ENCODE results near the gene NIT2. TPM values are rescaled to one million over a fixed set of nuclear protein-coding genes. Genes with fewer than 3 reads are reported as not detected.

NIT2 gene
- total RNA-seq, 1 experiment from 2014 or later, result 61.9 TPM

DNA sequence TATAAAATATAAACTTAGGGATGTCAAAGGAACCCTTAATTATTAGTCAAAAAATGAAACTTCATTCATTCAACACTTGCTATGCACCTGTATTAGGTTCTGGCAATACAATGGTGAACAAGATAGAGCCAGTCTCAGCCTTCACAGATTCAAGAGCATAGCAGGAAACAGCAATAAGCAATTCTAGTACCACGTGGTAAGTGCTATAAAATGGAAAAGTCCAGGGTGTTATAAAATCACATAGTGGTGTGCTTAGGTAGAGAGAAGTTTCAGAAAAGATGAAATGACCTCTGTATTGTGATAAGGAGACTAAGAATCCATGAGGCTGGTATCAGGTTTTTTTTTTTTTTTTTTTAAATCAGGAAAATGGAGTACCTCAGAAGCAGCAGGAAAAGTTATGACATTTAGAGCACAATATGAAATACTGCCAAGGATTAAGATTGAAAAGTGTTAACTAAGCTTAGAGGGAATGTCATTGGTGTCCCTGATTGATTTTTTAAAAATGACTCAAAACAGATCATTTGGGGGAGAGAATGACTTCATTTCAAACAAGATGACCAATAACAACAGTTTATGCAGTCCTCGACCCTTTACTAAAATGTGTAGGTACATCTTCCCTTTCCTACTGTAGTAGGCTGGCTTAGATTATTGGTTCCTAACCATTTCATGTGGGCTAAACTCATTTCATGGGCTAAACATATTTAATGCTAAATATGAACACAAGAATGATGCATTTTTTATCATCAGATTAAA lies 61.3 kb downstream of the NIT2 start:
- DNase-seq (ENCODE audit: extremely low read depth, low read depth), result no peak

DNA sequence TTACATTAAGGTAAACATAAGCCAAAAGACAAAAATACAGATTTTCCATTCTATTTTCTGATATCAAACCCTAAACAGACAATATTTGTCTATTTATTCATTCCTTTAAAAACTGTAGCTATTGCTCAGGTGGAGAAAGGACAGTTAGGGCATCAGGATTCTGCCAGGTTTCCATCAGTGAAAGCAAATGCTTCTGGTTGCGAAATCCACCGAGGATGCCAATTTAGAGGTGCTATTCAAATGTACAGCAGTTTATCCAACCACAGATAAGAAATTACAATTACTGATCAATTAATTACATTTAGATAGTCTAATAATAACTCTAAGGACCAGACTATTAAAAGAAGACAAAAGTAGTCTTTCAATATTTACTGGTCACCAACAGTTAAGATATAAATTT lies 62.4 kb downstream of the NIT2 start:
- no peak for DNase-seq (ENCODE audit: extremely low read depth, low read depth)

DNA sequence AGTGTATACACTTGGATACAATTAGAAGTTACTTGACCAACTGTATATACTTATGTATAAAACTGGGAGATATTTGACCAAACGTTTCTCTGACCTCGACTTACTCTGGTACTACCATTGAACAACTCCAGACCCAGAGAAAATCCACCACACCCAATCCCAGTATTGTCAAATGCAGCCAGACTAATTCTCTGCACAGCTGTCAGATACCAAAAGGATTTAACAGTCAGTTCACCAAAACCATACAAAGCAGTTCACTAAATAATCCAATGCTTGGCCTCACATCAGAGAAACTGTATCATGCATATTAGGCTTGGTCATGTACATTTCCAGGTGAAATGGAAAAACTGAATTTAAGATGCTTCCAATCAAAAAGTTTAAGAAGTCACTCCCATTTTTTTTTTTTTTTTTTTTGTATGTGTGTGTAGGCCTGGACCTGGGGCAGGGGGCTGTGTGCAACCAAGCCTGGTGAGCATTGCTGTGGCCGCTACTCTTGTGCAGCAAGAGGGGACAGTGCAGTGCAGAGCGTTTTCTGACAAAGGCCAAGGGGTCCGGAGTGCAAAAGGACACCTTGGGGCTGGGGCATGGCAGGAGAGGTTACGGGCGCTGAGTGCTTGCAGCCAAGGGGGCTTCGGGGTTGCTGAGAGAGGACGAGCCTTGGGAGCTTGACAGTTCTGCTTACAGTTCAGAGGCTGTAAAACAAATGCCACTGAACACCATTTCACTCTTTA lies 64.9 kb downstream of the NIT2 start:
- DNase-seq (ENCODE audit: extremely low read depth, low read depth), result no peak

DNA sequence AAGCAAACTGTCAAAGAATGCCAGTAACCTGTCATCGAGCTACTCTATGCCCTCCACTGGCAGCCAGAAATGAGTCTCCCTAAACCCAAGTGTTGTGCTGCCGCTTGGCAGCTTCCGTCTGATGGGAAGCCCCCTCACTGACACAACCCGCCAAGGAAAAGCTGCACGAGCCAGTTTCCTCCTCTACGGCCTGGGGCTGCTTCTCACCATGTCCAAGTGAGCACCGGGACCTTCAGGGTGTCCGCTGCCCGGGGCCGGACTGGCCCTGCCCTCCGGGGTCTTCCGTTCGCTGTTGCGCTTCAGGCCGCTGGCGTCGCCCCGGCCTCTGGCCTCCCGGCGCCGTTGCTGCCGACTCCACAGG lies 65.8 kb downstream of the NIT2 start:
- DNase-seq (ENCODE audit: extremely low read depth, low read depth), result no peak

DNA sequence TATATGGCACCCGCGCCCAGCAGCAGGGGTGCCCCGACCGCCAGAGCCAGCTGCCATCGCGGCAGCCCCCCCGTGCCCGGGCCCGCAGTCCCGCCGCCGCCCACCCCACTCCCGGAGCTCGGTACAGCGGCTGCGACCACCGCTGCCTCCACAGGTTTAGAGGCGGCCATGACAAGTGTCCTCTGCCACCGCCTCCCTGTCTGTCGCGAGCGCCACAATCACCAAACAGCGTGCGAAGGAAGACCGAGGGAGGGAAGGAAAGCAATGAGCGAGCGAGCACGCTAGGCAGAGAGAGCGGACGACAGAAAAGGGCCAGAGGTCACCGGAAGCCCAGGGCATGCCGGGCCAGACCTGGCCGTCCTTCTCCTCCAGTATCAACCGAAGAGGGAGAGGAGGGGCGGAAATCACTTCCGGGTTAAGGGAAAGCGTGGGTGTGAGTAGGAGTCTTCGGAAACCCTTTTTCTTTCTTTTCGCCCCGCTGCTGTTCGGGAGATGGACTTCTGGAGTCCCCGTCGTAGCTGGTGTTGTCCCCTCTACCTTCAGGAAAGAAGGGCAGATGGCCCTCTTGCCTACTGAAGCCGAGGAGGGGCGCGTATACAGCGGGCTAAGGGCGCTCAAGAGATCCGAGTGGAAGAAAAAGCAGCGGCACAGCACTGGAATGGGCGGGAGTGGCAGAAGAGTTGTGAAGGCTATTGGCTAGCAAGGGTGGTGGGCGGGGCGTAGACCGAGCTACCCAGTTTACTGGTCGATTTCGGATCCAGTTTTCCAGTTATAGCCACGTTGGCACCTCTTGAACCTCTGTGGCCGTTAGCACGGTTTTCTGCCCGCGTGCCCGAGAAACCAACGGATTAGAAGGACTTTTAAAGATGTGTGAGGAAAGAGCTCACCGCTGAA lies 66.5 kb downstream of the NIT2 start, which contains the start of the genes LNP1 and TOMM70:
Gene LNP1, plus strand, starts transcription at position 760 of the 894 bp plus-strand sequence. CDS start 28,191 bp downstream, outside the sequence.
Gene TOMM70, minus strand, starts transcription at position 310 of the 894 bp plus-strand sequence. Its CDS starts 140 bp downstream, at position 170.
- peak; percentile 95 for DNase-seq (ENCODE audit: extremely low read depth, low read depth)

DNA sequence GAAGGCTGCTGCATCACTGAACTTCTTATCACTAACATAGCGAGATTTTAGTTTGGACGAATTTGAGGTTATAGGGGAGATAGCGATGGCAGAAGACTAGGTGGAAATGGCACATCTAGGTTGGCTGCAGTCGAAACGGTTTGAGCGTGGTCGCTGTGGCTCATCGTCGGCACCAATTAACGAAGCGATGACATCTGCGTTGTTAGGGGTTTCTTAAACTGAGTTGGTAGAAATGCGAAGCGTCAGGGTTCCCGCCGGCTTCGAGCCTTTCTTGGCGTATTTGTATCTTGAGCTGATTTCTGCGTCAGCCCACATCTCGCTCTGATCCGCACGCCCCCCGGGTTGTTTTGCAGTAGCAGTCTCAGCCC lies 67.1 kb downstream of the NIT2 start:
- DNase-seq (ENCODE audit: extremely low read depth, low read depth), result no peak

DNA sequence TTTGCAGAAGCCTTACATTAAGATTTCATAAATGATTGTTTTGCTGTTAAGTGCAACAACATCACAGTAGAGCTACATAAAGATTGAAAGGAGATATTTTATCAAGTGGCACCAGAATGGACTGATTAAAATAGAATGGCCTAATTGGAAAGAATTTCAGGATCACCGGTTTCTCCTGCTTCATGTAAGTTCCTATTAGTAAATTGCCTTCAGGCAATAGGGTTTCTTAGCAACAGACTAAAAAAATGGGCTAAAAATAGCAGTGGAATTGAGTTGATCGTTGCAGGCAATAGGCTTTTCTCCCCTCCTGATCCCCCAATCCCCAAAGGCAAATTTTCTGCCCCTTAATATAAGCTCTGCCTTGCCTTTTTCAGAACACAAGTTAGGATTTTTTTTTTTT lies 67.7 kb downstream of the NIT2 start:
- DNase-seq (ENCODE audit: extremely low read depth, low read depth), result peak; percentile 28

DNA sequence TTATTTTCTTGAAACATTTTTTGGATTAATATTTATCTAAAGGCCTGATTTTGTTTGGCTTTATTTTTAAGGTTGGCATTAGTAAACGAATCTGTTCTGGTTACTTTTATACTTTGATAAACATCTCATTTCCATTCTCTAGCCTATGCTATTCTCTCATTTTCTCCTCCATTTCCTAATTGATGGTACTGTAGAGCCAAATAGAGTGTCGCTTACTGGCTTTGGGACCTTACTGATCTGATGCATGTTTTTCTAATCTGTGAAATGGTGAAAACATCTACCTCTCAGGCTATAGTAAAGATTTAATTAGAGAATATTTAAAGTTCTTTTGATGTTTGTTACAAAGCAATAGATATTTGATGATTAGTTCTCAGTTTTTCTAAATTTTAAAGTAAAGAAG lies 68.3 kb downstream of the NIT2 start:
- DNase-seq (ENCODE audit: extremely low read depth, low read depth), result no peak

DNA sequence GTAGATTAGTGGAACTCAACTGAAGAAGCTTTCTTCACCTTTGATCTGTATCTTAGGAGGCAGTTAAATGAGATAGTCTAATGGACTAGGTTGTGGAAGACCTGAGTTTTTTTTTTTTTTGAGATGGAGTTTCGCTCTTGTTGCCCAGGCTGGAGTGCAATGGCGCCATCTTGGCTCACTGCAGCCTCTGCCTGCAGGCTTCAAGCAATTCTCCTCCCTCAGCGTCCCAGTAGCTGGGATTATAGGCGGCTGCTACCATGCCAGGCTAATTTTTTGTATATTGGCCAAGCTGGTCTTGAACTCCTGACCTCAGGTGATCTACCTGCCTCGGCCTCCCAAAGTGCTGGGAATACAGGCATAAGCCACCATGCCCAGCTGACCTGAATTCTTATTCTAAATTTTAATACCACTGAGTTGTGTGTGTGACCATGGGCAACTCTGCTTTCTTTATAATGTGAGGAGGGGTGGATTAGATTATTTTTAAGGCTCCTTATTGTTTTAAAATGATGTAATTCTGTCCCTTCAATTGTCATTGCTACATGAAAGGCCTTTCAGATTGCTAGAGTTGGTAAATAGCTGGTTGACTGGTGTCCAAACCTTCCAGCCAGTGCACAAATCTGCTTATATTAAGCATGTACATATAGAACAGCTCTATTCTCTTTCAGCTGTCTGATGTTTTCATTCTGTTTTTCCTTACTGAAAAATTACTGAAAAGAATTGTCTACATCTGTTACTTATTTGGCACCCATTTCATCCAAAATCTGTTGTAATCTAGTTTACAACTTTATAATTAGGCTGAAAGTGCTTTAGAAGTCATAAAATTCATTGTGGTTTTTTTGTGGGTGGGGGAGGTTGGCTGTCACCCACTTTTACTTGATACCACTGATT lies 69.0 kb downstream of the NIT2 start:
- peak; percentile 7 for DNase-seq (ENCODE audit: extremely low read depth, low read depth)

DNA sequence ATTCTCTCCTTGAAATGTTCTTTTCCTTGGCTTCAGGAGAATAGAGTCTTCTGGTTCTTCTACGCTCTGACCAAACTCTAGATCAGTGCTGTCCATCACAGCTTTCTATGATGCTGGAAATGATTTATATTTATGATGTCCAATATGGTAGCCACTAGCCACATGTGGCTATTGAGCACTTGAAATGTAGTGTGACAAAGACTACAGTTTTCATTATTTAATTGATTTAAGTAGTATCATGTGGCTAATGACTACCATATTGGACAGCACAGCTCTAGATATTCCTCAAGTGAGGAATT lies 69.6 kb downstream of the NIT2 start:
- DNase-seq (ENCODE audit: extremely low read depth, low read depth), result no peak

DNA sequence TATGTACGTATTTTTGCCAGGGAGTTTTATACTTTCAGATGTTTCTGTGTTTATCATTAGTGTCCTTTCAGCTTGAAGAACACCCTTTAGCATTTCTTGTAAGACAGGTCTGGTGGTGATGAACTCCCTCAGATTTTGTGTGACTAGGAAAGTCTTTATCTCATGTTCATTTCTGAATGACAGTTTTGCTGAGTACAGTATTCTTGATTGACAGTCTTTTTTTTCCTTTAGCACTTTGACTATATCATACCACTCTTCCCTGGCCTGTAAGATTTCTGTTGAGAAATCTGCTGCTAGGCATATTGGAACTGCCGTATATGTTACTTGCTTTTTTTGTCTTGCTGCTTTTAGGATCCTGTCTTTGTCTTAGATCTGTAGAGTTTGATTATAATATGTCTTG lies 72.6 kb downstream of the NIT2 start:
- no peak for DNase-seq (ENCODE audit: extremely low read depth, low read depth)

DNA sequence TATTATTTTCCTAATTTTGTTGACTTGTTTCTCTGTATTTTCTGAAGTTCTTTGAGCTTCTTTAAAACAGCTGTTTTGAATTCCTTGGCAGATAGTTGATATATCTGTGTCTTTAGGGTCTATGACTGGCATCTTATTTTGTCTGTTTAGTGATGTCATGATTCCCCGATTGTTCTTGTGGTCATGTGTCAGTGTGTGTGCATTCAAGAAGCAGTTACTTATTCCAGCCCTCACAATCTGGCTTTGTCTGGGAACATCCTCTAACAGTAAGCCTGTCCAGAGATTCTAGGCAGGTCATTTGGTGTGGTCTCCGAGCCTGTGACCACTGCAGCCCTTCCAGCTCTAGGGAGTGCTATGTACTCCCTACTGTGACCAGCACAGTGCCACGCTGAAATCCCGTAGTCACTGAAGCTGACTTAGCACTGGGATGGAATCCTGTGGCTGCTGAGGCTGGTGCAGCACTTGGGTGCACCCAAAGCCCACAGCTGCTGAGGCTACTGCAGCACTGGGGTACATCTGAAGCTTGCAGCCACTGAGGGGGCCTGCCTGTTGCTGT lies 73.5 kb downstream of the NIT2 start:
- no peak for DNase-seq (ENCODE audit: extremely low read depth, low read depth)

Other genes starting within 250 kb of the NIT2 start
- gene FILIP1L, start 220.3 kb upstream of the NIT2 start, total RNA-seq (2014; rRNA removed; shearing (Covaris generic)), result 0.05 TPM in 1 of 2 replicates, not detected in the other
- 19.2 and 20.3 TPM in 2 replicates for gene TBC1D23, start 73.8 kb upstream of the NIT2 start, total RNA-seq (2014; rRNA removed; shearing (Covaris generic))
- 63.0 and 68.7 TPM in 2 replicates for gene TOMM70, start 66.3 kb downstream of the NIT2 start, total RNA-seq (2014; rRNA removed; shearing (Covaris generic))
- gene LNP1, start 66.8 kb downstream of the NIT2 start, total RNA-seq (2014; rRNA removed; shearing (Covaris generic)), result 3.1 TPM in 2 replicates
- gene TMEM45A, start 157.9 kb downstream of the NIT2 start, total RNA-seq (2014; rRNA removed; shearing (Covaris generic)), result 6.5 and 8.9 TPM in 2 replicates

All from NCI-H460 (cell line).